Measurements from ENCODE around the gene ADGRB2.

The ADGRB2 gene

DNA sequence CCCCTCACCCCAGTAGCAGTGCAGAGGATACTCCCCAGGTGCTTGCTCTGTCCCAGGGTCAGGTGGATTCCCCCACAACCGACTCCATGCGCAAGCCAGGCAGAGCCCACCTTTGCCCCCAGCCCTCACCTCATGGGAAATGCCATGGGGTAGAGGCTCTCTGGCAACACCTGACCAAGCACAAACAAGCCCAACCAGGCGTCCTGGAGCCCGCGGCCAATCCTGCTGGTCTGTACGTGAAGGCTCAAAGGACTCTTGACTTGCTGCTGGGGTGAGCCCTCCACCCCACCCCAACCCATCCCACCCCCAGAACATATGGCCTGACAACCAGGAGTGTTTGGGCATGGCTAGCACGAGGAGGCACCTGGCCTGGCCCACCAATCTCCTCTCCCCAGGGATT is 1.8 kb downstream of the ADGRB2 start:
- ATAC-seq: no peak

DNA sequence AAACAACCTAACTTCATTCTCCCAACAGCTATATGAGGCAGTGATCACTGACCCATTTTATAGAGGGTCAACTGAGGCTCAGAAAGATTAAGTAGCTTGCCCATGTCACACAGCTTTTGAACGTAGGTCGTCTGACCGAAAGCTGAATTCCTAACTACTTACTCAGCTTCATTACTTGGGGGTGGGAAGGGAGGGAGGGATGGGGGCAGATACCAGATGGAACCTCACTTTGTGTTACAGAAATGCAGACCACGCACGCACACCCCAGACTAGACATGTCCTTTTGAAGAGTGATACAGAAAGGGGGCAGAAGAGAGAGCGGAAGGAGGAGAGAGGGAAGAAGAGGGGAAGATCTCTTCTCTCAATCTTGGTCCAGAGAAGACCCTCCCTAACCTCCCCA is 2.3 kb downstream of the ADGRB2 start:
- no peak for ATAC-seq

GRCh38 chr1:31760471-31761470 is 3.4 kb downstream of the ADGRB2 start:
- peak; percentile 58 to 65 for ATAC-seq

DNA sequence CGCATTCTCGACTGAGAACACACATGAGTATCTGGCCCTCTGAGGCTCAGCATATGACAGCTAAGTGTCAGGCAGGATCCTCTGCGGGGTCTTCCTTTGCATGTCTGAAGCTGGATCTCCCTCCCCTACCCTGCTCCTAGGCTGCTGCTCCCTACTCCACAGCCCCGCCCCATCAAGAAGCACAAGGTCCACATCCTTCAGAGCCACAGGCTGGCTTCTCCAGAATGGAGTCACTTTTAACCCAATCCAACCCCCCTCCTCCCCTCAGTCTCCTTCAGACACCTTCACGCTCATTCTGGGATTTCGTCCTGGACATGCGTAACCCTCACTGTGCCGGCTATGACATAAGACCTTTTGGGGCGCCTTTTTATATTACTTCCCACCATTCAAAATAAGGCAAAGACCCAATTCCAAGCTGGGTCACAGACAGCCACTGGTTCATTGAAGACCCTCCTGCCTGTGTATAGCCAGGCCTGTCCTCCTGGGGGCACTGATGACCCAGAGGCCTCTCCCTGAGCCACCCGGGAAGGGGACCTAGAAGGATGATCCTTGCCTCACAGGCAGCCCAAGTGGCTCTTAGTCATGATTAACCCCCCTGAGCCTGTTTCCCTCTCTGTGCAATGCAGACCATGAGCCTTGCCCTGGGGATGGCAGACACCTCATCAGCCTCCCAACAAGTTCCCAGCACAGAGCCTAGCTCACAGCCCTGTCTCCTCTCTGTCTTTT is 4.7 kb downstream of the ADGRB2 start:
- no peak for ATAC-seq

GRCh38 chr1:31758823-31759222 is 5.3 kb downstream of the ADGRB2 start:
- no peak for ATAC-seq

- no peak for ATAC-seq
Measured at GRCh38 chr1:31757989-31758388, 6.2 kb downstream of the ADGRB2 start.

GRCh38 chr1:31757204-31757679 is 6.9 kb downstream of the ADGRB2 start:
- no peak for ATAC-seq

DNA sequence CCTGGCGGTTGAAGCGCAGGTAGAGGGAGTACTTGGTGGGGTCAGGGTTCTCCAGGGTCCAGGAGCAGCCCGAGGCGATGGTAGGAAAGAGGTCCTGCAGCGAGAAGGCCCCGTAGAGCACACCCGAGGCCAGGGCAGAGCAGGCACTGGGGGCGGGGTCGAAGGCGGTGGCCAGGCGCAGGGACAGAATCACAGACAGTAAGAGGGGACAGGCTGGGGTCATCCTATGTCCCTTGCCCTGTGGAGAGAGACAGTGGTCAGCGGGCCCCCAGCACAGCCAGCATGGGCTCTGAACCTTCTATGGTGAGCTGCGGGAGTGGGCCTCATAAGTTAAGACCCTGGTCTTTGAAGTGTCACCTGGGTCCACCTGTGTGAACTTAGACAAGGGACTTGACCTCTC is 7.6 kb downstream of the ADGRB2 start:
- ATAC-seq: no peak

GRCh38 chr1:31755850-31756492 is 8.2 kb downstream of the ADGRB2 start:
- ATAC-seq: no peak

- ATAC-seq: no peak
Measured at GRCh38 chr1:31755197-31755611, 8.9 kb downstream of the ADGRB2 start.

GRCh38 chr1:31754397-31754796 is 9.7 kb downstream of the ADGRB2 start:
- ATAC-seq: no peak

DNA sequence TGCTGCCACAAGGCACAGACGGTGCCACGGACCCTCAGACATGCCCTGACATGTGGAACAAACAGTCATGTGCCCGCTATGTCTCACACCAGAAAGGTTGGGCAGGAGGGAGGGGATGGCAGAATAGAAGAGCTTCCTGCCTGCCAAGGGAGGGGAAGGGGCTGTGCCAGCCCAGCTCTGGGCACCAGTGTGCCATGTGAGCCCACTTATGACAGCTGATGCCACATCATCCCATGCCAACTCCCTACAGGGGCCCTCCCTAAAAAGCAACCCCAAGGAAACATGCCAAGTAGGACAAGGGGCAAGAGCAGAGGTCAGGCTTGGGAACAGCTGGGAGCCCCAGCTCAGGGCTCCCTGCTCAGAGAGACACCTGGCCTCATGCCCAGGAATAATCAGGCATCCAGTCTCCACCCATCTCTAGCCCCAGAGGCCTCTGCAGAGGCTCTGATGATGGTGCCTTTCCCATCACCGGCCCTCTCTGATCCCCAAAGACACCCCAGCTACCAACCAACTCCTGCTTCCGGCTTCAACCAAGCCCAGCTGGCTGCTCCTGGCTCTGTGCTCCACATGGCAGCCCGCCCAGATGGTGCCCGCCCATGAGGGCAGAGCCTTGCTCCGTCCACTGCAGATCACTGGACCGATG is 10.3 kb downstream of the ADGRB2 start:
- ATAC-seq: no peak

GRCh38 chr1:31752952-31753475 is 11.1 kb downstream of the ADGRB2 start:
- ATAC-seq: no peak

DNA sequence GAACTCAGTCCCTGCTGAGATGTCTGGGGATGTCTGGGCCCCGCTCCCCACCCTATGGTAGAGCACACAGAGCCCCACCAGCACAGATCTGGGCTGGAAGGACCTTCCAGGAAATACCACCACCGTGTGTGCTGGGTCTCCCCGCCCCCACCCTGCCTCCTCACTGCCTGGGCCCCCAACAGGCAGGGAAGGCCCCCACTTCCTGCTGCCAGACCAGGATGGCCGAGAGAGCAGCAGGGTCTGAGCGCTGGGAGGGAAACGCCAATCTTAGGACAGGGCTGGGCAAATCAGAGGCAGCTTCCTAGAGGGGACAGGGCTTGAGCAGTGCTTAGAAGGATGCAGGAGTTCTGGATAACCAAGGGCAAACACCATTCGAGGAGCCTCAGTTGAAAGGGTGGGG is 11.9 kb downstream of the ADGRB2 start:
- peak in 1 of 2 donors; percentile 17 for ATAC-seq

GRCh38 chr1:31751822-31752241 is 12.3 kb downstream of the ADGRB2 start:
- no peak for ATAC-seq

- no peak for ATAC-seq
Measured at GRCh38 chr1:31750858-31751510, 13.2 kb downstream of the ADGRB2 start.

- no peak for ATAC-seq
Measured at GRCh38 chr1:31749785-31750735, 14.1 kb downstream of the ADGRB2 start.

DNA sequence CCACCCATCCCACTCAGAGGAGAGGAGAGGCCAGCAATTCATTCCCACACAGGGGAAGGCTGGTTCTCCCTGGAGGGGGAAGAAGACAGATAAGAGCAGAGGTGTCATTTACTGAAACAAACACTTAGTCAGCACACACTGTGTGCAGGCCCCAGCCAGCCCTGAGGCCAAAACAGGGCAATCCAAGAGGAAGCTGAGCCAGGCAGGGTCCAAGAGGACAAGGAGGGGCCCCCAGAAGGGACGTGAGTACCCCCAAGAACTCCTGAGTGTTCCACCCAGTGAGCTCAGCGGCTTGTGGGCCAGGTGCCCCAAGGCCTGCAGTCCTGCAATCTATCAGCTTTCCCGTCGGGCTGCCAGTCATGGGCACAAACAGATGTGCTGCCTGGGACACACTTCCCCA is 15.8 kb downstream of the ADGRB2 start:
- no peak for ATAC-seq

DNA sequence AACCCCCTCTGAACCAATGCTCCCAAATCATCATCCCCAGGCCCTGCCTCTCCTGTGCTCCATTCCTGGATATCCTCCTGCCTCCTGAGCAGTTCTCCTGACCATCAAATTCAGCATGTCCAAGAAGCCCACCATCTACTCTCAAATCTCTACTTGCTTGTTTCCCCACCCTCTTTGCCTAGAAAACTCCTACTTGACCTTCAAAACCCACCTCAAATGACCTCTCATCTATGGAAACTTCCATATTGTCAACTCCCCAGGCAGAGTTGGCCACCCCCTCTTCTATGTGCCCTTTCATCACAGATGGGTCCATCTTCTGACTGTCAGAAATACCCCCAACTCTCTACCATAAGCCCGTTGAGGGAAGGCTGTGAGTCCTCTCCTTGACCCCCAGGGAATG is 16.8 kb downstream of the ADGRB2 start:
- no peak for ATAC-seq

DNA sequence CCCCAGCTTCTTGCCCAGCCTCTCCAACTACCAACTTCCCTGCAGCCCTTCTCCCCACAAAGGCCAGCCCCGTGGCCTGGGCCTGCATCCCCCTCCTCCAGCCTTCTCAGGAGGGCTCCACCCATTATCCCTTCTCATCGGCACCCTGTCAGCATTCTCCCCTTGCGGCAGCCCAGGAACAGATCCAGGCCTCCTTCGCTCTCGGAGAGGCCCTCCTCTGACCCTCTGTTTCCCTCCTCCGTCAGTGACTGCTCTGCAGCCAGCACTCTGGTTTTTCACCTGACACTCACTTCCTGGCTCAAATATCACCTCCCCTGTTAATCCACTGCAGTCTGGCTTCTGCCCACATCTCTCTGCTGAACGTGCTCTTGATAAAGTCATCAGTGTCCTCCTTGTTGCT is 17.5 kb downstream of the ADGRB2 start:
- no peak for ATAC-seq
